Hepatocyte (in vitro differentiated cells): ENCODE measurements around the gene SLX9. TPM values are rescaled to one million over a fixed set of nuclear protein-coding genes. Genes with fewer than 3 reads are reported as not detected.

Experiments
- DNase-seq: peaks from one replicate; pipeline ENCODE4 v3.0.0-alpha.2; 2016; ENCODE audit warnings: low spot score
- H2AFZ ChIP-seq: fragments of 200-600 bp; sonication (generic); 2 replicates; pipeline ENCODE4 v1.6.0; 2016; ENCODE audit warnings: antibody characterized with exemption, mild to moderate bottlenecking
- H3K27ac ChIP-seq: fragments of 200-600 bp; sonication (generic); 2 replicates; pipeline ENCODE4 v1.5.1; 2016; ENCODE audit warnings: mild to moderate bottlenecking
- H3K27me3 ChIP-seq: fragments of 200-600 bp; sonication (generic); 2 replicates; pipeline ENCODE4 v1.6.1; 2016
- H3K36me3 ChIP-seq: fragments of 200-600 bp; sonication (generic); replicated peaks from 2 replicates; pipeline ENCODE4 v1.5.1; 2016; ENCODE audit warnings: low read depth; ENCODE audit not compliant: insufficient read depth
- H3K4me1 ChIP-seq: fragments of 200-600 bp; sonication (generic); 2 replicates; pipeline ENCODE4 v1.5.1; 2016; ENCODE audit warnings: mild to moderate bottlenecking, moderate library complexity; ENCODE audit not compliant: insufficient read depth
- H3K4me2 ChIP-seq: fragments of 200-600 bp; sonication (generic); 2 replicates; pipeline ENCODE4 v1.6.0; 2016
- H3K4me3 ChIP-seq: fragments of 200-600 bp; sonication (generic); 2 replicates; pipeline ENCODE4 v1.5.1; 2016; ENCODE audit warnings: mild to moderate bottlenecking
- H3K79me2 ChIP-seq: fragments of 200-600 bp; sonication (generic); 2 replicates; pipeline ENCODE4 v1.6.0; 2017; ENCODE audit warnings: mild to moderate bottlenecking
- H3K9me2 ChIP-seq: fragments of 200-600 bp; sonication (generic); replicated peaks from 2 replicates; pipeline ENCODE4 v1.6.0; 2017; ENCODE audit warnings: mild to moderate bottlenecking; ENCODE audit not compliant: insufficient read depth
- H3K9me3 ChIP-seq: fragments of 200-600 bp; sonication (generic); 2 replicates; pipeline ENCODE4 v1.5.1; 2016; ENCODE audit warnings: low read depth, mild to moderate bottlenecking
- H4K20me1 ChIP-seq: fragments of 200-600 bp; sonication (generic); 2 replicates; pipeline ENCODE4 v1.6.0; 2016; ENCODE audit warnings: mild to moderate bottlenecking; ENCODE audit not compliant: insufficient read depth, poor library complexity, severe bottlenecking
- CTCF ChIP-seq: fragments of 200-600 bp; sonication (generic); IDR thresholded peaks from 2 replicates; pipeline ENCODE4 v1.5.1; 2016; ENCODE audit warnings: antibody characterized with exemption, mild to moderate bottlenecking; ENCODE audit not compliant: poor library complexity
- EZH2 ChIP-seq: fragments of 200-600 bp; sonication (generic); IDR thresholded peaks from 2 replicates; pipeline ENCODE4 v1.6.1; 2016; ENCODE audit warnings: antibody characterized with exemption, mild to moderate bottlenecking, borderline replicate concordance
- EZH2phosphoT487 ChIP-seq: fragments of 200-600 bp; sonication (generic); IDR thresholded peaks from one replicate; pipeline ENCODE4 v1.6.1; 2018; ENCODE audit warnings: antibody characterized with exemption, mild to moderate bottlenecking, low read depth, moderate library complexity; ENCODE audit not compliant: unreplicated experiment, severe bottlenecking
- WGBS: methylation state at CpG from one replicate; pipeline ENCODE4 v1.1.6; 2016; ENCODE audit warnings: low lambda C conversion rate; ENCODE audit errors: missing lambda C conversion rate; 5-methylcytosine and 5-hydroxymethylcytosine counted together
- polyA plus RNA-seq: library from polyadenylated mRNA; unstranded; fragments of >200 nt; fragmentation: Nextera tagmentation; extraction: Ambion mirVana; gene quantifications from 2 replicates; pipeline ENCODE4 v1.2.1, GENCODE V29; 2016
- total RNA-seq: library from RNA; depleted of rRNA; stranded (reverse); fragments of >200 nt; gene quantifications from 2 replicates; pipeline ENCODE4 v1.2.3, GENCODE V29; 2014

SLX9 gene
- total and polyA plus RNA-seq, 2 experiments from 2014 or later = 16.3 to 33.2 TPM

DNA sequence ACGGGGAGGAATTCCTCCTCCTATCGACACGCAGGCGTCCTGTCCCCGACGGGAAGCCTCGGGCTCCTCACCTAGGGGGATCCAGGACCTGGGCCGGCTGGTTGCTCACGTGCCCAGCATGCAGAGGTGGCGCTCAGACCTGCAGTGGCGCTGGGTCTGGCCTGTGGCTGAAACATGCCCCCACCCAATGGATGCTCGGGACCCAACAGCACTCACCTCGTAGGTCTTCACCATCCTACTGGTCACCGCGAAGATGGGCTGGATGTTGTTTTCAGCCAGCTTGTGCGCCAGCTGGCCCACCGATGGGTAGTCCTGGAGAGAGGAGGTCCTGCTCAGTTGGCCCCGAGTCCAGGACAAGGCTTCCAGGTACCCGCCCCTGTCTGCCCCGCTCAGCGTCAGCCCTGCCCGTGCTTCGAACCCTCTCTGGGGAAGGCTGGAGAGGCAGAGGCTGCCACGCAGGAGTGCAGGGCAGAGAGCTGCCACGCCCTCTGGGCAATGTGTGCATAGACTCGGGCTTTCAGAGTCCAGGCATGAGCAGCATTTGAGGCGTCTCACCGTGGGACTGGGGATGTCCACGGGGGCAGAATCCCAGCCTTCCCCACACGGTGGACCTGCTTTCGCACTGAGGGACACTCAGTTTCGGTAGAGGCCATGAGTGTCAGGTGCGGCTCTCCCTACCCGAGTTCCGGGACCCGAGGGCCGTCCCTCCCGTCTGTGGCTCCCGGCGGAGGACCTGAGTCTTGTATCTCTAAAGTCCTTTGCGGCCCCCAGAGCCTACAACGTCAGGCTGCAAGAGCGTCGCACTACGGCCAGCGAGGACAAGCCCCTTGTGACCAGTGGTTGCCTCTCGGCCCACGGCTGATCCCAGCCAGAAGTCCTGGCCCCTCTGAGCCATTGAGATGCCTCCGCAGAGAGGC is 40.7 kb upstream of the SLX9 start:
- Histone ChIP-seq H3K4me3 (no peak overlapping the region), H3K27ac (no peak overlapping the region), H3K27me3 (no peaks in the 10 kb centered on the region), H3K4me1 (no peaks in the 10 kb centered on the region), H4K20me1 (no peaks in the 10 kb centered on the region), H3K36me3 (no peaks in the 10 kb centered on the region), H2AFZ (no peak overlapping the region), H3K4me2 (no peak overlapping the region), H3K79me2 (no peaks in the 10 kb centered on the region), H3K9me2 (no peaks in the 10 kb centered on the region), H3K9me3 (no peaks in the 10 kb centered on the region)
- 86% methylated on average over 49 of the region's 49 CpGs for WGBS
- no peak for DNase-seq
- TF ChIP-seq EZH2 = no peak
- TF ChIP-seq EZH2phosphoT487 = no peak

GRCh38 chr21:44899768-44900558 is 39.9 kb upstream of the SLX9 start:
- no peaks in the 10 kb centered on the region for H3K36me3 ChIP-seq
- H4K20me1 ChIP-seq = no peaks in the 10 kb centered on the region
- DNase-seq = no peak
- no peak overlapping the region for H2AFZ ChIP-seq
- H3K4me2 ChIP-seq = no peak overlapping the region
- no peaks in the 10 kb centered on the region for H3K4me1 ChIP-seq
- H3K27me3 ChIP-seq = no peaks in the 10 kb centered on the region
- H3K9me3 ChIP-seq = no peaks in the 10 kb centered on the region
- TF ChIP-seq EZH2phosphoT487 (no peak), CTCF (no peak), EZH2 (no peak)
- H3K9me2 ChIP-seq = no peaks in the 10 kb centered on the region
- no peak overlapping the region for H3K4me3 ChIP-seq
- no peaks in the 10 kb centered on the region for H3K79me2 ChIP-seq
- 88% methylated on average over 33 of the region's 37 CpGs for WGBS
- H3K27ac ChIP-seq = no peak overlapping the region

DNA sequence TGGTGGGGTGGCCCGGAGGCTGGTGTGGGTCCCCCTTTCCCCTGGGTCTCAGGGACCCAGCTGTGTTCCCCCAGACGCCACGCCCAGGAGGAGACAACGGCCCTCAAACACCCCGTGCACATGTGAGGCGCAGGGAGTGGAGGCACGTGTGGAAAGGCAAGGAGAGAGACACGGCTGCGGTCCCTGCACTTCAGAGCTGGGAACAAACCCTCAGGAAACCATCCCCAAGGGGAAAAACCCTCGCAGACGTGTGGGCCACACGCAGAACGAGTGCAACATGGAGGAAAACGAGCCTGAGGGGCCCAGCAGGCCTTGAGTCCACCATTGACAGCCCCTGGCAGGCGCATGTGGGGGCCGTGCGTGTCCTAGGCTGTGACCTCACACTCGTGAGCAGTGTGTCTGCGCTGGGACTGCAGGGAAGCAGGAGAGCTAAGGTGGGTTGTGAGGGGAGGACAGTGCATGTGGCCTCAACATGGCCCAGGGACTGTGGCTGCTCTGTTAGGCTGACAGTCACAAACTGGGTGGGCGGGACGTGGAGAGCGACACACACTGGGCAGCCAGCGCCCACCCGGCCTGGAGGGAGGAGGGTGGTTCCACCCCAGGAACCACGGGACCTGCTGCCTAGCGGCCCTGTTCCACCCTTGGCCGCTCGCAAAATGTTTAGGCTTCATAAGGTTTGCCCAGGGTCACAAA is 39.1 kb upstream of the SLX9 start:
- Histone ChIP-seq H3K79me2 (no peaks in the 10 kb centered on the region), H3K4me2 (no peak overlapping the region), H3K27me3 (no peaks in the 10 kb centered on the region), H4K20me1 (no peaks in the 10 kb centered on the region), H3K9me3 (no peaks in the 10 kb centered on the region), H3K9me2 (no peaks in the 10 kb centered on the region), H3K4me1 (no peaks in the 10 kb centered on the region), H2AFZ (no peak overlapping the region), H3K36me3 (no peaks in the 10 kb centered on the region), H3K4me3 (no peak overlapping the region), H3K27ac (no peak overlapping the region)
- no peak for TF ChIP-seq CTCF
- TF ChIP-seq EZH2 = no peak
- no peak for TF ChIP-seq EZH2phosphoT487
- DNase-seq = no peak
- WGBS = 75% methylated on average over 23 of the region's 28 CpGs
